Peyer's patch (tissue), 4 donors: ENCODE results near the gene ABCG4.
A peak's percentile ranks its signal among the peaks of the same experiment; 100 is the strongest.

Experiments
- CTCF ChIP-seq, 6 experiments: fragments of 450-650 bp in 4 of 6; fragments of 200-600 bp in 2 of 6; sonication (generic) in 1 of 6; IDR thresholded peaks; one replicate each; pipeline ENCODE4 v1.5.1; 2017 to 2019; ENCODE audit warnings: antibody characterized with exemption in 6 of 6, mild to moderate bottlenecking in 3 of 6, moderate library complexity in 1 of 6
- POLR2A ChIP-seq, 2 donors: fragments of 450-650 bp; IDR thresholded peaks; one replicate each; pipeline ENCODE4 v1.5.1; 2017; ENCODE audit warnings: antibody characterized with exemption in 2 of 2, mild to moderate bottlenecking in 2 of 2, moderate library complexity in 2 of 2

GRCh38 chr11:119125821-119126220 is 23.0 kb upstream of the ABCG4 start:
- TF ChIP-seq CTCF (IDR thresholded peaks at IDR 0.05) (peak in 1 of 6 experiments; percentile 9), POLR2A (IDR thresholded peaks at IDR 0.05) (peak in 1 of 2 donors; percentile 38)
